Hepatic stellate cell (primary cell): ENCODE results near the gene TLK2.
"Not testable (repeated sequence)": the region's sequence is repeated elsewhere in the genome, so short reads cannot be mapped to it uniquely, and the experiment has no call there.

Experiments used
- DNase-seq: peaks from one replicate; pipeline ENCODE4 v3.0.0; 2011; ENCODE audit warnings: low spot score

Gene TLK2

GRCh38 chr17:62601471-62601870 is 122.8 kb downstream of the TLK2 start:
- no peak for DNase-seq

DNA sequence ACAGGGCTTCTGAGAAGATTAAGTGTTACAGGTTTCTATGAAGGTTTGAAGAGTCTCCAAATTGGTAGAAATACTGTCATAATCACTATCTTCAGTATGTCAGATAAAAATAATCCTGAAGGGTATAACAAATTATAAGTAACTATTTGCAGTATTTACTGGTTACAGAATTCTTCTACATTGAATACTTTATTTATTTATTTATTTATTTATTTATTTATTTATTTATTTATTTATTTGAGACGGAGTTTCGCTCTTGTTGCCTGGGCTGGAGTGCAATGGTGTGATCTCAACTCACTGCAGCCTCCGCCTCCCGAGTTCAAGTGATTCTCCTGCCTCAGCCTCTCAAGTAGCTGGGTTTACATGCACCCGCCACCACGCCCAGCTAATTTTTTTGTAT is 125.2 kb downstream of the TLK2 start:
- DNase-seq: not testable (repeated sequence)

DNA sequence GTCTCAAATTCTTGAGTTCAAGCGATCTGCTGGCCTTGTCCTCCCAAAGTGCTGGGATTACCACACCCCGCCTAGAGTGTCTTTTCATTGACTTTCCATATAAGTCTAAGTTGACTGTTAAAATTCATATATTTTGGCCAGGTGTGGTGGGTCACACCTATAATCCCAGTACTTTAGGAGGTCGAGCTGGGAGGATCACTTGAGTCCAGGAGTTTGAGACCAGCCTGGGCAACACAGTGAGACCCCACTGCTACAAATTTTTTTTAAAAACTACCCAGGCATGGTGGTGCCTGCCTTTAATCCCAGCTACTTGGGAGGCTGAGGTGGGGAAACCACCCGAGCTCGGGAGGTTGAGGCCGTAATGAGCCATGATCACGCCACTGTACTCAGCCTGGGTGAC is 127.0 kb downstream of the TLK2 start:
- no peak for DNase-seq

DNA sequence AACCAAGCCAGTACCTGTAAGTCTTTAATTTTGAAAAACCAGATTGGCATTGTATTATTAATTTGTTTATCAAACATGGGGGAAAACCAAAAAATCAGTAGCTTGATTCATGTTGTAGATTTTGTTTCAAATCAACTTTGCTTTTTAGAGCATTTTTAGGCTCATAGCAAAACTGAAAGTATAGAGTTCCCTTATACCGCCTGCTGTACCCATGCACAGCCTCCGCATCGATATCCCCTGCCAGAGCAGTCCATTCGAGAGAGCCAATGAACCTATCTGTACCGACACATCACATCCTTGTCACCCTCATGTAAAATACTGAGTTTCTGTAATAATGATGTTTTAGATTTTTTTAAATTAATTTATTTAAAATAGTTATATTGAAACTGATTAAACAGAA is 132.7 kb downstream of the TLK2 start:
- DNase-seq: no peak

DNA sequence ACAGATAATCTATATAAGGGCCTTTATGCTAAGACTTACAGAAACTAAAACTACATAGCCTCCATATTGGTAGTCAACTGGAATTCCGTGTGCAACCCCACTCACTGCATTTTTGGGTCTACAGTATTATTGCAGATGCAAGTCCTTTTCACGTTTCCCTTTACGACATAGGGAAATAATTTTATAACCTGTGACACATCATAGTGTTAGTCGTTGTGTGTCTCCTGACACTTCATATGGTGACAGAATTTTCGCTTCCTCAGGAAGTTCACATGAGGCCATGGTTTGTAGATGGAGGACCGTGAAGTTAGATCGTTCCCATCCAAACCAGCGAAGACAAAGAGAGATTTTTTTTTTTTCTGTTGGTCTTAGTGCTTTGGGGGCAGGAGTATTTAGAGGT is 133.1 kb downstream of the TLK2 start:
- no peak for DNase-seq

DNA sequence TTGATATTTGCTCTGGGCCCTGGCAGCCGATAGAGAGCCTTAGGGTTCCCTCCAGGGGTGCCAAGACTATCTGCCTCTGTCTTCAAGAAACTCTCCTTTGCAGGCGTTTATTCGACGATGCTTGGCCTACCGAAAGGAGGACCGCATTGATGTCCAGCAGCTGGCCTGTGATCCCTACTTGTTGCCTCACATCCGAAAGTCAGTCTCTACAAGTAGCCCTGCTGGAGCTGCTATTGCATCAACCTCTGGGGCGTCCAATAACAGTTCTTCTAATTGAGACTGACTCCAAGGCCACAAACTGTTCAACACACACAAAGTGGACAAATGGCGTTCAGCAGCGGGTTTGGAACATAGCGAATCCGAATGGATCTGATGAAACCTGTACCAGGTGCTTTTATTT is 133.7 kb downstream of the TLK2 start:
- DNase-seq: not testable (repeated sequence)

DNA sequence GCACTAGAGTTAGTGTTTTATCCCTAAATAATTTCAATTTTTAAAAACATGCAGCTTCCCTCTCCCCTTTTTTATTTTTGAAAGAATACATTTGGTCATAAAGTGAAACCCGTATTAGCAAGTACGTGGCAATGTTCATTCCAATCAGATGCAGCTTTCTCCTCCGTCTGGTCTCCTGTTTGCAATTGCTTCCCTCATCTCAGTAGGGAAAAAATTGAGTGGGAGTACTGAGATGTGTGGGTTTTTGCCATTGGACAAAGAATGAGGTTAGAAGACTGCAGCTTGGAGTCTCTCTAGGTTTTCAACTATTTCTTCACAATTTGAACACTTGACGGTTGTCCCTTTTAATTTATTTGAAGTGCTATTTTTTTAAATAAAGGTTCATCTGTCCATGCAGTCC is 134.5 kb downstream of the TLK2 start:
- DNase-seq: not testable (repeated sequence)

DNA sequence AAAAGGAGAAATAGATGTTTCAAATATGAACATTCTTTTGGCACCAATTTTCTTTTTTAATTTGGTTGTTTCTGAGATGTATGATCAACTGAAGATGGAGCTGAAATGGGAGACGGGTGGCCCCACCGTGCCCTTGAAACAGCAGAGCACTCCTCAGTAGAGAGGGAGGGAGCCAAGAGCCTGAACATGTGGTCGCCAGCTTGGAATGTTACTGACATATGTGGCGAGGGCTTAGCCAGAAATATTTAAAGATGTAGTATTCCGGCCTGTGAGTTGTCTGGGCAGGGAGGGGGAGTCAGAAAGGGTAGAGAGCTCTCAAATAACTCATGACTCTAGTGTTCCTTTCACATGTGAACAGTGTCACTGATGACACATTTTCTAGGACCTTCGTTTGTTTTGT is 135.5 kb downstream of the TLK2 start:
- peak; percentile 17 for DNase-seq

- no peak for DNase-seq
Measured at GRCh38 chr17:62615503-62615902, 136.9 kb downstream of the TLK2 start.

- DNase-seq: no peak
Measured at GRCh38 chr17:62616993-62617893, 138.6 kb downstream of the TLK2 start.

DNA sequence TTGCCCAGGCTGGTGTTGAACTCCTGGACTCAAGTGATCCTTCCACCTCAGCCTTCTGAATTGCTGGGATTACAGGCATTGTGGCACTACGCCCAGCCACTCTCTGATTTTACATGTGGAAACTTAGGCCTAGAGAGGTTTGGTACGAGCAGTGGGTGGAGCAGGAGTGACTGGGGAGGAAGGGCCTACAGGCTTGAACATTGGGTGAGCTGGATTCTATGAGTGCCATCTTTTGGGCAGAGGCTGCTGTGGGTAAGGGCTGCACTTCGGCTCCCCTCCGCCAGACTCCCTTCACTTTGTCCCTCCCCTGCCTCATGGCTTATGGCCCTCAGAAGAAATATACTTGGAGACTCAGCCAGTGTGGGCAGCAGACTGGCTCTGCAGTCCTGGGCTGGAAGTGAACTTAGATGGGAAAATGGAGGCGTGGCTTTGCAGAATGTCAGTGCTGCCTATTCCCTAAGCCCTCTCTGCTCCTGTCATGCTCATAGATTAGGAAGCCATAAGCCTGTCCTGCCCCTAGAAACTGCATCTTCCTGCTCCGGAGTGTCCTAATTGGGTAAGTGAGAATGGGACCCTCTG is 139.4 kb downstream of the TLK2 start:
- no peak for DNase-seq

DNA sequence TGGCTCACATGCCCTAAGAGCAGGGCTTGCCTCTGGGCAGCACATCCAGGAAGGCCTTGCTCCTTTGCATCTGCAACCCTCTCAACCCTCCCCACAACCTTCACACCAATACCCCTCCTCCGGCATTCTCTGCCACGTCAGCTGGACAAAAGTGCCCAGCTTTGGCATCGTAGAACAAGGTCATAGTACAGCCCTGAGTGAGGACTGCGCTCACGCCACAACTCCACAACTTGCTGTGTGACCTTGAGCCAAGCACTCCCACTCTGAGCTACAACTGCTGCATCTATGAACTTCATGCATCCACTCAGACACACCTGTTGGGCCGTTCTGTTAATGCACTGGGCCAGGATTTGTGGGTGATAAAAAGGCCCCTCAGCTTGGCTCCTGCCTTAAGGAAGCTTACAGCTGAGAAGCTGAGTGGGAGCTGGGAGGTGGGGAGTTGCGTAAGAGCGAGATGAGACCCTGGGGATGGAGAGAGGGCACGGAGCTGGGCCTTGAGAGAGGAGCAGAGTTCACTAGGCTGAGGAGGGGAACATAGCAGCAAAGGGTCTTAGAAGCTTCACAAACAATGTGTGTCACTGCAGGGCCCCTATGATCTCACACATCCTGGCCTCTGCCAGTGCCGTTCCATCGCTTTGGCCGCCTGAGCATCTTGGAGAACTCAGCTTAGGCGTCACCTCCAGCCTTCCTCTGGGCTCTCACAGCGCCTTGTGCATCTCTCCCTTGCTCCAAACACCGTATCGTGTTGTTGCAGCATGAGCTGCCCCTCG is 140.2 kb downstream of the TLK2 start:
- no peak for DNase-seq

DNA sequence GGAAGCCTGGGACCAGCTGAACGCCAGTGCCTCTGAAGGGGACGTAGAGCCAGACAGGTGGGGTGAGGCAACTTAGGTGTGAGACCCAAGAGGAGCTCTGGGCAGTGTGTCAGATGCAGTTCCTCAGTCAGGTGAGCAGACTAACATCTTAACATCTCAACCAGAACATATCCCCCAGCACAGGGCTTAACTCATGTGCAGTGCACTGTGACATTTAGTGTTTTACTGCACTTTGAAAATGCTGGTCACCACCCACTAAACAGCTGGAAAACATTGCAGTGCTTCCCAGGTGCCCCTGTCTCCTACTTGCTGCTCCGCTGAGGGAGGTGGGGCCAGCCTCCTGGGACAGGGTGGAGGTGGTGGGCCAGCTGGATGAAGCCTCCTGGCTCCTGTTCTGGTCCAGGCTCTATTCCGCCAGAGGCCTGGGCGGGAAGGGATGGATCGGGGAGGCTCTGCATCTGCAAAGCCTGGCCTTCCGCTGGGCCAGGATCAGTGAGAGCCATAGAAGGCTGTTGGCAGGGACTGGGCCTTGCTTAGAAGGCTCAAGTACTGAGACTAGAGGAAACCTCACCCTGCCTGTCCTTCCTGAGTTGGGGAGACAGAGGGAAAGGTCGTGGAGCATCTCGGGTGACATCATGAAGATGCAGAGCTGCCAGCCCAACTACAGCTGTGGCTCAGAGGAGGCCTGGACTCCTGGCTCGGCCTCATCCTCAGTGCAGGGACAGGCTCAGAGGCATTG is 141.0 kb downstream of the TLK2 start:
- DNase-seq: no peak

DNA sequence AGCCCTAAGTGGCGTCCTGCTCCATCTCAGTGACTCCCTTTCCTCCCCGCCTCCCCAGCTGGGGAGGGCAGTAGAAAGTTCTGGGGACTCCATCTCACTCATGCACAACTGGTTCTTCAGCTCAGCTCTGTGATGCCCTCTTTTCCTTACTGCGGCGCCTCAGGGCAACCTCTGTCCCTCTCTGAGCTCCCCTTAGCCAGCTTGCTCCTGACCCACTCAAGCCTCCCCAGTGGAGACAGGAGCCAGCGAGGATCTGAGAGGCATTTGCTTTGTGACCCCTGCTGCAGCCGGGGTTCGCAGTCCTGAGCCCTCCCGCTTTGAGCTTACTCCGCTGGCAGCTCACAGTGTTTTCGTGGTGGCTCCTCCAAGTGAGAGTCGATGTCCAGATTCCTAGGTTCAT is 142.6 kb downstream of the TLK2 start:
- no peak for DNase-seq

GRCh38 chr17:62625184-62625869 is 146.7 kb downstream of the TLK2 start:
- DNase-seq: no peak

GRCh38 chr17:62625870-62626200 is 147.2 kb downstream of the TLK2 start:
- DNase-seq: no peak

DNA sequence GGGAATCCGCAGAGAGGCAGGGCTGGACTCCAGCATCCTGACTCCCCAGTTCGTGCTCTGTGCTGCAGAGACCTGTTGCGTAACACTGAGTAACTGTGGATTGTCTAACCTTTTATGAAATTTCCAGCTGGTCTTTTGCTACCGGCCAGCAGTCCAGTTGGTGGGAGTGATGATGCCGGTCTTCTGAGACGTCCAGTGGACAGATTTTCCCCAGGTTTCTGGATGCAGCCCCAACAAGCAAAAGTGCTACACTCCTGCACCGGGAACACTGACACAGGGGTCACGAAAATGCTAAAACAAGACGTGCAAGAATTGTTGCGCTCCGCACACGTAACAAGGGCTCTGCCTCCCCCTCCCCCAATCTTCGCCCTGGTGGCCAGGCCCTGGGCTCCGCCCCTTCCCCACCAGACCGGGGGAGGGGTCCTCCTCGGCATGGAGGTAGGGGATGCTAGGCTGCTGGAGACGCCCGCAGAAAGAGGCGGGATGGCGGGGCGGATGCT is 148.1 kb downstream of the TLK2 start:
- peak; percentile 86 for DNase-seq

GRCh38 chr17:62627219-62627903 is 148.7 kb downstream of the TLK2 start, which contains the start of gene MRC2:
Gene MRC2 (plus strand): TSS chr17:62627670. CDS start chr17:62627803, 133 bp downstream.
- peak; percentile 86 for DNase-seq

DNA sequence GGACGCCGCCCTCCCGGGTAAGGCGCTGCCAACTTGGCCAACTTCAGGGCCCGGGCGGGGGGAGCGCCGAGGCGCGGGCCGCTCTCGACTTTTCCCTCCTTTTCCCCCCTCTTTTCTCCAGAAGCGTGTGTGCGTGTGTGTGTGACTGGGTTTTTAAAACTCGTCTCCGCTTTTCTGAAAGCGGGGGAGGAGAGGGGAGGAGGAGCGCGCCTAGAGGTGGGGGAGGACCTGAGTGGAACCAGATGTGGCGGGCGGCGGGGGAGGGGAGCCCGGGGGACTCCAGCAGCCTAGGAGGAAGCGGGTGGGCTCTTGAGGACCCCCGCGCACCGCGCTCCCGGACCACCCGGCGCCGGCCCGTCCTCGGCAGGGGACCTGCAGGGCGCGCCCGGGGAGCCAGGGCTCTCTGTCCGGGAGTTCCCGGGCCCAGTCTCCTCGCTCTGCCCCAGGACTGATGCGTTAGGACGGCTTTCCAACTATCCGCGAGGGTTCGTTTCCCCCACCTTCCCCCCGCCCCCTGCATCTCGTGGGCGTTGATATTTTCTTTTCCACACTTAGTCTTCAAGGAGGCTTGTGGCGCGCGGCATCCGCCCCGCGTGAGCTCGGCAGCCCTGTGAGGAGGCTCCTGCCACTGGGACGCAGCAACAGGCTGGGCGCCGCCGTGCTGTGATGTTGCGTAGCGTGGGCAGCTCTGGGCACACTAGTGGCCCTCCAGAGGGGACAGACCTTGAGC is 149.4 kb downstream of the TLK2 start:
- DNase-seq: peak; percentile 81
